Myocyte (in vitro differentiated cells): ENCODE measurements around the gene BFSP1. TPM values are rescaled to one million over a fixed set of nuclear protein-coding genes. Genes with fewer than 3 reads are reported as not detected.

ENCODE experiments used
- DNase-seq: peaks from one replicate; pipeline ENCODE4 v3.0.0-alpha.2; 2012; ENCODE audit warnings: low read depth
- total RNA-seq: library from RNA; depleted of rRNA; stranded (reverse); fragments of >200 nt; gene quantifications from 2 replicates; pipeline ENCODE4 v1.2.3, GENCODE V29; 2014

BFSP1 gene
- total RNA-seq, 1 donor from 2014 or later = 7.6 TPM

- DNase-seq = no peak
Measured at GRCh38 chr20:17523326-17523725, 7.9 kb downstream of the BFSP1 start.

- DNase-seq = no peak
Measured at GRCh38 chr20:17522528-17522927, 8.7 kb downstream of the BFSP1 start.

GRCh38 chr20:17520583-17520982, 10.6 kb downstream of the BFSP1 start:
- no peak for DNase-seq

- no peak for DNase-seq
Measured at GRCh38 chr20:17519606-17520285, 11.4 kb downstream of the BFSP1 start.

- DNase-seq = no peak
Measured at GRCh38 chr20:17518339-17519052, 12.7 kb downstream of the BFSP1 start.

GRCh38 chr20:17515053-17515452, 16.1 kb downstream of the BFSP1 start:
- no peak for DNase-seq

- DNase-seq = no peak
Measured at GRCh38 chr20:17513939-17514338, 17.2 kb downstream of the BFSP1 start.

- DNase-seq = no peak
Measured at GRCh38 chr20:17511401-17511800, 19.8 kb downstream of the BFSP1 start.

GRCh38 chr20:17510548-17510947, 20.6 kb downstream of the BFSP1 start:
- DNase-seq = no peak

GRCh38 chr20:17508756-17509155, 22.4 kb downstream of the BFSP1 start:
- DNase-seq = no peak

- no peak for DNase-seq
Measured at GRCh38 chr20:17507531-17507930, 23.6 kb downstream of the BFSP1 start.

GRCh38 chr20:17507032-17507431, 24.1 kb downstream of the BFSP1 start:
- no peak for DNase-seq

- no peak for DNase-seq
Measured at GRCh38 chr20:17505636-17506517, 25.3 kb downstream of the BFSP1 start.

- DNase-seq = peak; percentile 65
Measured at GRCh38 chr20:17504898-17505635, 26.1 kb downstream of the BFSP1 start.

GRCh38 chr20:17504066-17504897, 26.9 kb downstream of the BFSP1 start:
- DNase-seq = no peak

GRCh38 chr20:17503301-17504065, 27.7 kb downstream of the BFSP1 start:
- no peak for DNase-seq

GRCh38 chr20:17502105-17502504, 29.1 kb downstream of the BFSP1 start:
- DNase-seq = no peak

GRCh38 chr20:17501701-17502100, 29.5 kb downstream of the BFSP1 start:
- no peak for DNase-seq

- DNase-seq = no peak
Measured at GRCh38 chr20:17500826-17501225, 30.4 kb downstream of the BFSP1 start.

- no peak for DNase-seq
Measured at GRCh38 chr20:17500271-17500670, 30.9 kb downstream of the BFSP1 start.
